HG03025 (cell line): ENCODE measurements around the gene CPEB3.
"Not testable (repeated sequence)": the region's sequence is repeated elsewhere in the genome, so short reads cannot be mapped to it uniquely, and the experiment has no call there.

ENCODE experiments used
- ATAC-seq: cut with Tn5 transposase; IDR thresholded peaks from one replicate; pipeline ENCODE4 v1.9.1; 2021; ENCODE audit warnings: mild to moderate bottlenecking, moderate library complexity; ENCODE audit not compliant: unreplicated experiment, low FRiP score

The CPEB3 gene

GRCh38 chr10:92052741-92053140 lies 238.1 kb downstream of the CPEB3 start:
- no peak for ATAC-seq

- no peak for ATAC-seq
These were observed 238.8 kb downstream of the CPEB3 start for GRCh38 chr10:92052088-92052487.

- ATAC-seq: no peak
These were observed 243.7 kb downstream of the CPEB3 start for GRCh38 chr10:92047215-92047614.

- ATAC-seq: no peak
These were observed 245.2 kb downstream of the CPEB3 start for GRCh38 chr10:92045641-92046106.

- ATAC-seq: no peak
These were observed 248.3 kb downstream of the CPEB3 start for GRCh38 chr10:92042541-92042940.

GRCh38 chr10:92038949-92039348 lies 251.9 kb downstream of the CPEB3 start:
- no peak for ATAC-seq

GRCh38 chr10:92033070-92033469 lies 257.8 kb downstream of the CPEB3 start:
- not testable (repeated sequence) for ATAC-seq

GRCh38 chr10:92031580-92031979 lies 259.3 kb downstream of the CPEB3 start:
- no peak for ATAC-seq

- no peak for ATAC-seq
These were observed 263.7 kb downstream of the CPEB3 start for GRCh38 chr10:92027141-92027540.

- not testable (repeated sequence) for ATAC-seq
These were observed 265.5 kb downstream of the CPEB3 start for GRCh38 chr10:92025340-92025739.

- no peak for ATAC-seq
These were observed 266.2 kb downstream of the CPEB3 start for GRCh38 chr10:92024700-92025099.

- no peak for ATAC-seq
These were observed 276.3 kb downstream of the CPEB3 start for GRCh38 chr10:92014620-92015019.

- no peak for ATAC-seq
These were observed 279.2 kb downstream of the CPEB3 start for GRCh38 chr10:92011560-92012214.

GRCh38 chr10:92010047-92010735 lies 280.7 kb downstream of the CPEB3 start:
- ATAC-seq: no peak

- no peak for ATAC-seq
These were observed 281.4 kb downstream of the CPEB3 start for GRCh38 chr10:92009445-92009844.

- no peak for ATAC-seq
These were observed 284.9 kb downstream of the CPEB3 start for GRCh38 chr10:92005978-92006377.

GRCh38 chr10:92003258-92003657 lies 287.6 kb downstream of the CPEB3 start:
- no peak for ATAC-seq

- ATAC-seq: no peak
These were observed 288.9 kb downstream of the CPEB3 start for GRCh38 chr10:92001995-92002394.

- ATAC-seq: no peak
These were observed 289.3 kb downstream of the CPEB3 start for GRCh38 chr10:92001581-92001980.
